Anterior cingulate cortex (tissue), 58 donors: ENCODE results near the gene SDC4.

Experiments
- DNase-seq, 58 donors: peaks; one replicate each; lab custom pipeline; 2025; lab: John Stamatoyannopoulos, UW

Gene SDC4

GRCh38 chr20:45322952-45323383 lies 25.3 kb downstream of the SDC4 start:
- peak in 45 of 58 donors; percentile 11 to 73 (median 48) for DNase-seq

GRCh38 chr20:45320948-45321595 lies 27.2 kb downstream of the SDC4 start:
- DNase-seq = no peak

- no peak for DNase-seq
Measured at GRCh38 chr20:45318948-45319347, 29.3 kb downstream of the SDC4 start.

- no peak for DNase-seq
Measured at GRCh38 chr20:45318386-45318939, 29.8 kb downstream of the SDC4 start.

- DNase-seq = no peak
Measured at GRCh38 chr20:45317826-45318225, 30.4 kb downstream of the SDC4 start.

- no peak for DNase-seq
Measured at GRCh38 chr20:45316150-45317080, 31.8 kb downstream of the SDC4 start.

GRCh38 chr20:45315672-45316071 lies 32.6 kb downstream of the SDC4 start:
- no peak for DNase-seq

GRCh38 chr20:45313943-45314342 lies 34.3 kb downstream of the SDC4 start:
- DNase-seq = no peak

GRCh38 chr20:45313065-45313695 lies 35.0 kb downstream of the SDC4 start:
- DNase-seq = no peak

GRCh38 chr20:45312241-45312640 lies 36.0 kb downstream of the SDC4 start:
- DNase-seq = no peak

- peak in 23 of 58 donors; percentile 4 to 63 (median 16) for DNase-seq
Measured at GRCh38 chr20:45311589-45312211, 36.5 kb downstream of the SDC4 start.

GRCh38 chr20:45309075-45309474 lies 39.1 kb downstream of the SDC4 start:
- no peak for DNase-seq

GRCh38 chr20:45308117-45308778 lies 40.0 kb downstream of the SDC4 start, which contains the start of gene MATN4:
TSS of gene MATN4 (minus strand) at chr20:45308299. CDS start at chr20:45305582, 2,717 bp downstream.
- DNase-seq = no peak

GRCh38 chr20:45307076-45307640 lies 41.1 kb downstream of the SDC4 start:
- DNase-seq = no peak

- peak in 1 of 58 donors; percentile 17 for DNase-seq
Measured at GRCh38 chr20:45306431-45306982, 41.7 kb downstream of the SDC4 start, which contains the start of gene RBPJL. TSS of gene RBPJL (plus strand) at chr20:45306840. CDS start at chr20:45306923, 83 bp downstream.

- no peak for DNase-seq
Measured at GRCh38 chr20:45305262-45305661, 43.0 kb downstream of the SDC4 start.

- no peak for DNase-seq
Measured at GRCh38 chr20:45304464-45304999, 43.7 kb downstream of the SDC4 start.

GRCh38 chr20:45303586-45304463 lies 44.4 kb downstream of the SDC4 start:
- DNase-seq = no peak
